Breast epithelium (tissue), 4 donors: ENCODE measurements around the gene GAB2. TPM values are rescaled to one million over a fixed set of nuclear protein-coding genes. Genes with fewer than 3 reads are reported as not detected.

Experiments used
- DNase-seq, 2 donors: peaks; one replicate each; pipeline ENCODE4 v3.0.0-alpha.2; 2019; ENCODE audit warnings: low spot score in 2 of 2
- H3K27ac ChIP-seq, 2 donors: fragments of 200-600 bp; sonication (generic) in 1 of 2; one replicate each; pipeline ENCODE4 v1.5.1; 2016 to 2019; ENCODE audit warnings: mild to moderate bottlenecking in 1 of 2
- H3K27me3 ChIP-seq, 2 donors: fragments of 200-600 bp; sonication (generic) in 1 of 2; one replicate each; pipeline versions ENCODE4 v1.5.1 to v1.6.0; 2017 to 2019; ENCODE audit warnings: control low read depth in 1 of 2, mild to moderate bottlenecking in 1 of 2
- H3K36me3 ChIP-seq: fragments of 200-600 bp; one replicate; pipeline ENCODE4 v1.5.1; 2019
- H3K4me1 ChIP-seq, 2 donors: fragments of 200-600 bp; sonication (generic); one replicate each; pipeline ENCODE4 v1.5.1; 2016 to 2019; ENCODE audit warnings: control low read depth in 1 of 2
- H3K4me3 ChIP-seq, 3 donors: fragments of 200-600 bp; sonication (generic); 1 replicate in 2 of 3; 2 replicates in 1 of 3; pipeline ENCODE4 v1.5.1; 2016 to 2019; ENCODE audit warnings: mild to moderate bottlenecking in 3 of 3, moderate library complexity in 2 of 3
- H3K9me3 ChIP-seq, 2 donors: fragments of 200-600 bp; sonication (generic) in 1 of 2; one replicate each; pipeline ENCODE4 v1.5.1; 2016 to 2019; ENCODE audit warnings: control low read depth in 1 of 2
- CTCF ChIP-seq, 3 donors: fragments of 450-650 bp; IDR thresholded peaks; one replicate each; pipeline ENCODE4 v1.5.1; 2016 to 2017; ENCODE audit warnings: antibody characterized with exemption in 3 of 3, mild to moderate bottlenecking in 3 of 3, moderate library complexity in 3 of 3
- POLR2A ChIP-seq: fragments of 450-650 bp; IDR thresholded peaks from one replicate; pipeline ENCODE4 v1.6.1; 2016; ENCODE audit warnings: antibody characterized with exemption, mild to moderate bottlenecking, moderate library complexity
- POLR2AphosphoS5 ChIP-seq, 3 donors: sonication (generic); formaldehyde crosslinking; IDR thresholded peaks; one replicate each; pipeline ENCODE4 v1.6.1; 2017; ENCODE audit warnings: antibody characterized with exemption in 3 of 3
- intact Hi-C: fragments of 100-400 bp; cut with DNase I; formaldehyde crosslinking; loops from one replicate; pipeline ENCODE4 v1.15.1; 2023; ENCODE audit warnings: low total_unique reads
- total RNA-seq, 3 donors: library from RNA; depleted of rRNA; stranded (reverse); fragments of >200 nt; gene quantifications; one replicate each; pipeline ENCODE4 v1.1.0, GENCODE V29; 2016

GAB2 gene
- total RNA-seq, 3 donors from 2014 or later: 22.9 to 43.8 (median 24.9) TPM

- H3K27ac ChIP-seq: no peak overlapping the region
- TF ChIP-seq CTCF (IDR thresholded peaks at IDR 0.05) (no peak), POLR2AphosphoS5 (IDR thresholded peaks at IDR 0.05) (no peak), POLR2A (no peak)
- H3K36me3 ChIP-seq: no peaks in the 10 kb centered on the region
- no peak overlapping the region for H3K4me3 ChIP-seq
- intact Hi-C loops: no loop called here
- no peak for DNase-seq
- no peaks in the 10 kb centered on the region for H3K9me3 ChIP-seq
- H3K4me1 ChIP-seq: no peaks in the 10 kb centered on the region
- no peaks in the 10 kb centered on the region for H3K27me3 ChIP-seq
Observed at GRCh38 chr11:78330361-78330760, 87.3 kb downstream of the GAB2 start.

GRCh38 chr11:78327945-78328344, 89.7 kb downstream of the GAB2 start:
- Histone ChIP-seq H3K27ac (no peak overlapping the region), H3K4me1 (no peaks in the 10 kb centered on the region), H3K27me3 (no peaks in the 10 kb centered on the region), H3K36me3 (no peaks in the 10 kb centered on the region), H3K9me3 (no peaks in the 10 kb centered on the region), H3K4me3 (no peak overlapping the region)
- no peak for DNase-seq
- intact Hi-C loops: no loop called here
- TF ChIP-seq POLR2AphosphoS5 (IDR thresholded peaks at IDR 0.05) (no peak), POLR2A (no peak)

GRCh38 chr11:78325274-78325781, 92.3 kb downstream of the GAB2 start:
- DNase-seq: no peak
- H3K27me3 ChIP-seq: no peaks in the 10 kb centered on the region
- no peaks in the 10 kb centered on the region for H3K36me3 ChIP-seq
- H3K4me1 ChIP-seq: no peaks in the 10 kb centered on the region
- no peaks in the 10 kb centered on the region for H3K9me3 ChIP-seq
- H3K27ac ChIP-seq: no peak overlapping the region
- no peak overlapping the region for H3K4me3 ChIP-seq
- intact Hi-C loops: no loop called here
- TF ChIP-seq POLR2A (no peak), POLR2AphosphoS5 (IDR thresholded peaks at IDR 0.05) (no peak), CTCF (IDR thresholded peaks at IDR 0.05) (no peak)

GRCh38 chr11:78323363-78323762, 94.3 kb downstream of the GAB2 start:
- H3K4me1 ChIP-seq: no peaks in the 10 kb centered on the region
- no peak overlapping the region for H3K27ac ChIP-seq
- H3K36me3 ChIP-seq: no peaks in the 10 kb centered on the region
- H3K4me3 ChIP-seq: no peak overlapping the region
- no peak for DNase-seq
- no peaks in the 10 kb centered on the region for H3K27me3 ChIP-seq
- intact Hi-C loops: no loop called here
- H3K9me3 ChIP-seq: no peaks in the 10 kb centered on the region
- no peak for TF ChIP-seq POLR2AphosphoS5 (IDR thresholded peaks at IDR 0.05)
- no peak for TF ChIP-seq POLR2A
- no peak for TF ChIP-seq CTCF (IDR thresholded peaks at IDR 0.05)

- no peaks in the 10 kb centered on the region for H3K9me3 ChIP-seq
- no peak overlapping the region for H3K4me3 ChIP-seq
- DNase-seq: no peak
- intact Hi-C loops: no loop called here
- no peak overlapping the region for H3K27ac ChIP-seq
- no peaks in the 10 kb centered on the region for H3K27me3 ChIP-seq
- H3K36me3 ChIP-seq: no peaks in the 10 kb centered on the region
- H3K4me1 ChIP-seq: no peaks in the 10 kb centered on the region
- TF ChIP-seq POLR2AphosphoS5 (IDR thresholded peaks at IDR 0.05) (no peak), POLR2A (no peak), CTCF (IDR thresholded peaks at IDR 0.05) (no peak)
Observed at GRCh38 chr11:78319453-78319955, 98.1 kb downstream of the GAB2 start.
